H9 (cell line): ENCODE data around the gene C11orf21. TPM values are rescaled to one million over a fixed set of nuclear protein-coding genes. Genes with fewer than 3 reads are reported as not detected.

Source experiments
- DNase-seq: peaks from one replicate; pipeline ENCODE4 v3.0.0-alpha.2; 2017
- H2AFZ ChIP-seq: one replicate; pipeline ENCODE4 v1.6.1; 2013; ENCODE audit warnings: mild to moderate bottlenecking, low read length, control low read depth, moderate library complexity
- H2AK5ac ChIP-seq: 2 replicates; pipeline ENCODE4 v1.6.1; 2013; ENCODE audit warnings: low read length, control low read depth, mixed read lengths; ENCODE audit not compliant: insufficient read length
- H2BK120ac ChIP-seq: one replicate; pipeline ENCODE4 v1.6.1; 2013; ENCODE audit warnings: low read depth, mild to moderate bottlenecking, low read length, control low read depth, inconsistent platforms; ENCODE audit not compliant: poor library complexity, severe bottlenecking
- H2BK12ac ChIP-seq: 2 replicates; pipeline ENCODE4 v1.6.1; 2013; ENCODE audit warnings: low read length, control low read depth, mixed read lengths, low read depth; ENCODE audit not compliant: insufficient read length
- H2BK15ac ChIP-seq: 2 replicates; pipeline ENCODE4 v1.6.1; 2013; ENCODE audit warnings: low read depth, low read length, control low read depth
- H2BK20ac ChIP-seq: one replicate; pipeline ENCODE4 v1.6.1; 2013; ENCODE audit warnings: low read depth, mild to moderate bottlenecking, low read length, control low read depth, inconsistent platforms; ENCODE audit not compliant: poor library complexity, severe bottlenecking
- H2BK5ac ChIP-seq: 2 replicates; pipeline ENCODE4 v1.6.1; 2013; ENCODE audit warnings: low read length, control low read depth, mixed read lengths; ENCODE audit not compliant: insufficient read length
- H3K14ac ChIP-seq: 2 replicates; pipeline ENCODE4 v1.6.1; 2013; ENCODE audit warnings: low read length, control low read depth; ENCODE audit not compliant: insufficient read depth
- H3K18ac ChIP-seq: 2 replicates; pipeline ENCODE4 v1.6.1; 2013; ENCODE audit warnings: low read depth, mild to moderate bottlenecking, mixed read lengths, low read length, control low read depth; ENCODE audit not compliant: insufficient read length
- H3K23ac ChIP-seq: 2 replicates; pipeline ENCODE4 v1.6.1; 2013; ENCODE audit warnings: low read length, control low read depth, mixed read lengths, low read depth; ENCODE audit not compliant: insufficient read length
- H3K23me2 ChIP-seq: 2 replicates; pipeline ENCODE4 v1.6.1; 2013; ENCODE audit warnings: low read depth, mild to moderate bottlenecking, mixed read lengths, low read length, control low read depth; ENCODE audit not compliant: insufficient read length, poor library complexity, severe bottlenecking
- H3K27ac ChIP-seq: 2 replicates; pipeline ENCODE4 v1.5.1; 2013; ENCODE audit warnings: low read length, control low read depth, mixed read lengths, low read depth; ENCODE audit not compliant: insufficient read length
- H3K27me3 ChIP-seq: 2 replicates; pipeline ENCODE4 v1.6.1; 2013; ENCODE audit warnings: low read length, control low read depth, inconsistent platforms; ENCODE audit not compliant: insufficient read depth
- H3K4ac ChIP-seq: 2 replicates; pipeline ENCODE4 v1.6.1; 2013; ENCODE audit warnings: low read depth, mild to moderate bottlenecking, control low read depth, inconsistent platforms, low read length, moderate library complexity
- H3K4me1 ChIP-seq: 2 replicates; pipeline ENCODE4 v1.6.1; 2013; ENCODE audit warnings: low read length, control low read depth, inconsistent platforms; ENCODE audit not compliant: insufficient read depth
- H3K4me2 ChIP-seq: 2 replicates; pipeline ENCODE4 v1.6.1; 2013; ENCODE audit warnings: low read length, control low read depth, mixed read lengths; ENCODE audit not compliant: insufficient read length, insufficient read depth
- H3K56ac ChIP-seq: 2 replicates; pipeline ENCODE4 v1.6.1; 2013; ENCODE audit warnings: low read depth, mild to moderate bottlenecking, mixed read lengths, low read length, control low read depth; ENCODE audit not compliant: insufficient read length
- H3K79me1 ChIP-seq: 2 replicates; pipeline ENCODE4 v1.6.1; 2013; ENCODE audit warnings: low read depth, mild to moderate bottlenecking, moderate library complexity, low read length, control low read depth, inconsistent platforms; ENCODE audit not compliant: insufficient read depth, poor library complexity, severe bottlenecking
- H3K79me2 ChIP-seq: 2 replicates; pipeline ENCODE4 v1.6.1; 2013; ENCODE audit warnings: low read length, control low read depth, inconsistent platforms; ENCODE audit not compliant: insufficient read depth
- H3K9ac ChIP-seq: 2 replicates; pipeline ENCODE4 v1.6.1; 2013; ENCODE audit warnings: low read length, control low read depth, mixed read lengths; ENCODE audit not compliant: insufficient read length; ENCODE audit errors: extremely low read depth
- H3K9me3 ChIP-seq: one replicate; pipeline ENCODE4 v1.6.1; 2013; ENCODE audit warnings: low read depth, low read length, inconsistent platforms; ENCODE audit not compliant: control insufficient read depth
- H3T11ph ChIP-seq: one replicate; pipeline ENCODE4 v1.6.1; 2013; ENCODE audit warnings: mild to moderate bottlenecking, low read length, control low read depth, inconsistent platforms
- H4K20me1 ChIP-seq: one replicate; pipeline ENCODE4 v1.6.1; 2013; ENCODE audit not compliant: control insufficient read depth, insufficient read length, insufficient read depth
- H4K5ac ChIP-seq: 2 replicates; pipeline ENCODE4 v1.6.1; 2013; ENCODE audit warnings: low read depth, mild to moderate bottlenecking, mixed read lengths, low read length, control low read depth; ENCODE audit not compliant: insufficient read length
- H4K8ac ChIP-seq: replicated peaks from 2 replicates; pipeline ENCODE4 v1.6.1; 2013; ENCODE audit warnings: low read length, control low read depth, mixed read lengths, low read depth; ENCODE audit not compliant: insufficient read length
- H4K91ac ChIP-seq: 2 replicates; pipeline ENCODE4 v1.6.1; 2013; ENCODE audit warnings: low read depth, mild to moderate bottlenecking, moderate library complexity, mixed read lengths, low read length, control low read depth; ENCODE audit not compliant: insufficient read length
- H3K27ac Mint-ChIP-seq, 3 experiments: 2 replicates in 2 of 3; 3 replicates in 1 of 3; pipeline ENCODE4 v1.8.0; 2020 to 2021; ENCODE audit warnings: mixed read lengths in 3 of 3, mild to moderate bottlenecking in 1 of 3, moderate library complexity in 1 of 3
- H3K27me3 Mint-ChIP-seq: 2 replicates; pipeline ENCODE4 v1.8.0; 2021; ENCODE audit warnings: low read depth, mild to moderate bottlenecking, moderate library complexity, mixed read lengths
- H3K36me3 Mint-ChIP-seq, 3 experiments: 2 replicates in 2 of 3; 3 replicates in 1 of 3; pipeline ENCODE4 v1.8.0; 2020 to 2021; ENCODE audit warnings: low read depth in 3 of 3, mixed read lengths in 3 of 3; ENCODE audit not compliant: insufficient read depth in 1 of 3
- H3K4me1 Mint-ChIP-seq, 2 experiments: 2 replicates each; pipeline ENCODE4 v1.8.0; 2020; ENCODE audit warnings: mixed read lengths in 2 of 2
- H3K4me3 Mint-ChIP-seq, 2 experiments: 2 replicates in 1 of 2; 3 replicates in 1 of 2; pipeline ENCODE4 v1.8.0; 2020 to 2021; ENCODE audit warnings: mild to moderate bottlenecking in 2 of 2, mixed read lengths in 2 of 2, moderate library complexity in 1 of 2
- H3K9me3 Mint-ChIP-seq, 2 experiments: 2 replicates in 1 of 2; 3 replicates in 1 of 2; pipeline ENCODE4 v1.8.0; 2020; ENCODE audit warnings: mild to moderate bottlenecking in 2 of 2, mixed read lengths in 2 of 2, moderate library complexity in 1 of 2
- CTCF ChIP-seq: fragments of 200-600 bp; sonication (generic); conservative IDR thresholded peaks from 3 replicates; pipeline ENCODE4 v1.8.0; 2021; ENCODE audit warnings: antibody characterized with exemption, mild to moderate bottlenecking
- WGBS: extraction: QIAGEN DNeasy Blood & Tissue Kit; methylation state at CpG from one replicate; pipeline ENCODE4 v1.1.7; 2013; ENCODE audit warnings: missing lambda C conversion rate, low lambda C conversion rate, mixed read lengths; ENCODE audit not compliant: insufficient read length; ENCODE audit errors: extremely low coverage; 5-methylcytosine and 5-hydroxymethylcytosine counted together
- total RNA-seq: library from RNA; stranded (reverse); gene quantifications from 2 replicates; pipeline ENCODE4 v1.2.1, GENCODE V29; 2021

The C11orf21 gene
- total RNA-seq, 1 experiment from 2014 or later, result not detected

- Histone ChIP-seq H3K23ac (no peak overlapping the region), H3K4ac (no peak overlapping the region), H3K4me1 (no peaks in the 10 kb centered on the region), H4K5ac (no peak overlapping the region), H3K9ac (no peak overlapping the region), H2AK5ac (no peak overlapping the region), H3K14ac (no peak overlapping the region; the same call in 1 of the 2 replicates), H3K79me1 (no peaks in the 10 kb centered on the region), H3K23me2 (peaks cover 2% of the 10 kb centered on the region), H2BK120ac (no peak overlapping the region), H2BK5ac (no peak overlapping the region), H3K56ac (no peak overlapping the region), H3K79me2 (no peaks in the 10 kb centered on the region), H4K8ac (no peak overlapping the region), H3K27ac (no peak overlapping the region), H3K18ac (no peak overlapping the region), H3T11ph (no peak overlapping the region), H3K9me3 (no peaks in the 10 kb centered on the region), H4K20me1 (no peaks in the 10 kb centered on the region), H3K27me3 (peaks cover 3% of the 10 kb centered on the region; the same call in 1 of the 2 replicates), H2BK12ac (no peak overlapping the region), H2BK20ac (no peak overlapping the region), H4K91ac (no peak overlapping the region), H2AFZ (no peak overlapping the region), H3K4me2 (no peak overlapping the region), H2BK15ac (no peak overlapping the region)
- DNase-seq, result no peak
- Mint-ChIP-seq H3K27ac (no peak overlapping the region), H3K36me3 (no peaks in the 10 kb centered on the region; a peak in 1 of 7 replicates), H3K27me3 (peaks cover 62% of the 10 kb centered on the region), H3K4me3 (no peak overlapping the region), H3K9me3 (peaks cover 0 to 16% of the 10 kb centered on the region in 2 experiments; a peak in 3 of 5 replicates), H3K4me1 (no peaks in the 10 kb centered on the region)
- WGBS, result no CpG with 5 or more reads among the region's 9 CpGs
- no peak for TF ChIP-seq CTCF
Measured at GRCh38 chr11:2250041-2250440, 51.7 kb downstream of the C11orf21 start.
